ENCODE results near the gene VIPR1.
"Not testable (repeated sequence)": the region's sequence is repeated elsewhere in the genome, so short reads cannot be mapped to it uniquely, and the experiment has no call there.

Gene VIPR1

DNA sequence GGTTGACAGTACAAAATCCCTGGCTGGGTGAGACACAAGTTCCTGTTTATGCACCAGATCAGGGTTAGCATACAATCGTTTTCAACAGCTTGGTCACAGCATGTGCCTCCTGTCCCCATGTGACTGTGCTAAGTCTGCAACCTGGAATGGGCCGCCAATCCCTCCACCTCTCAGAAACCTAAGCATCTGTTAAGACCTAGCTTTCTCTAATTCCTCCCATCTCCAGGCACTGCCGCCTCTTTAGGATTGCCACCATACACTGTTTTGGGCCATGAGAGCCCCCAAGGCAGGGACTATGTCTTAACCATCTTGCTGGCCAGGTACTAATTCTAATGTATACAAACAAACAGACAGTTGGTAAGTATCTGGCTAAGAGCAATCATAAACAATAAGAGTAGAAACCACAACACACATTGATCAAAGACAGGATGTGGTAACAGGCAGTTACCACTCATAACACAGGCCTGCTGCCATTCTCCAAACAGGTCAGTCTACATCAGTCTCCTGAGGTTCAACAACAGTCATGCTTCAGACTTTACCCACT lies 53.7 kb downstream of the VIPR1 start:
- no peaks in the 10 kb centered on the region for H3K9me3 ChIP-seq (ENCODE audit: insufficient read depth, low read length)
- H3K9ac ChIP-seq (ENCODE audit: low read length): no peak overlapping the region
- no peaks in the 10 kb centered on the region for H3F3A ChIP-seq (ENCODE audit: insufficient read depth)
- H3K27ac ChIP-seq (ENCODE audit: low read depth, low read length): no peak overlapping the region
- TF ChIP-seq EZH2phosphoT487 (conservative IDR thresholded peaks at IDR 0.05; ENCODE audit: low read length): no peak
- TF ChIP-seq, protein P1, sequence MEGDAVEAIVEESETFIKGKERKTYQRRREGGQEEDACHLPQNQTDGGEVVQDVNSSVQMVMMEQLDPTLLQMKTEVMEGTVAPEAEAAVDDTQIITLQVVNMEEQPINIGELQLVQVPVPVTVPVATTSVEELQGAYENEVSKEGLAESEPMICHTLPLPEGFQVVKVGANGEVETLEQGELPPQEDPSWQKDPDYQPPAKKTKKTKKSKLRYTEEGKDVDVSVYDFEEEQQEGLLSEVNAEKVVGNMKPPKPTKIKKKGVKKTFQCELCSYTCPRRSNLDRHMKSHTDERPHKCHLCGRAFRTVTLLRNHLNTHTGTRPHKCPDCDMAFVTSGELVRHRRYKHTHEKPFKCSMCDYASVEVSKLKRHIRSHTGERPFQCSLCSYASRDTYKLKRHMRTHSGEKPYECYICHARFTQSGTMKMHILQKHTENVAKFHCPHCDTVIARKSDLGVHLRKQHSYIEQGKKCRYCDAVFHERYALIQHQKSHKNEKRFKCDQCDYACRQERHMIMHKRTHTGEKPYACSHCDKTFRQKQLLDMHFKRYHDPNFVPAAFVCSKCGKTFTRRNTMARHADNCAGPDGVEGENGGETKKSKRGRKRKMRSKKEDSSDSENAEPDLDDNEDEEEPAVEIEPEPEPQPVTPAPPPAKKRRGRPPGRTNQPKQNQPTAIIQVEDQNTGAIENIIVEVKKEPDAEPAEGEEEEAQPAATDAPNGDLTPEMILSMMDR (IDR thresholded peaks at IDR 0.05; ENCODE audit: insufficient read depth, low read length, poor library complexity, severe bottlenecking): no peak
- no peak overlapping the region for H3K4me3 ChIP-seq (ENCODE audit: insufficient read depth, low read length, poor library complexity, severe bottlenecking)
- H2AFZ ChIP-seq (ENCODE audit: low read depth, low read length, severe bottlenecking): no peak overlapping the region
- H3K79me2 ChIP-seq (ENCODE audit: insufficient read depth, low read length): no peaks in the 10 kb centered on the region
- H4K20me1 ChIP-seq (ENCODE audit: low read depth, low read length): no peaks in the 10 kb centered on the region
- H3K4me2 ChIP-seq (ENCODE audit: low read depth, low read length, poor library complexity, severe bottlenecking): no peak overlapping the region
- no peaks in the 10 kb centered on the region for H3K9me2 ChIP-seq (replicated peaks; ENCODE audit: insufficient read depth, low read length)
- H3K36me3 ChIP-seq (ENCODE audit: low read length): peaks cover 10% of the 10 kb centered on the region; the same call in 1 of the 2 replicates
- no peaks in the 10 kb centered on the region for H3K27me3 ChIP-seq (ENCODE audit: low read length)

DNA sequence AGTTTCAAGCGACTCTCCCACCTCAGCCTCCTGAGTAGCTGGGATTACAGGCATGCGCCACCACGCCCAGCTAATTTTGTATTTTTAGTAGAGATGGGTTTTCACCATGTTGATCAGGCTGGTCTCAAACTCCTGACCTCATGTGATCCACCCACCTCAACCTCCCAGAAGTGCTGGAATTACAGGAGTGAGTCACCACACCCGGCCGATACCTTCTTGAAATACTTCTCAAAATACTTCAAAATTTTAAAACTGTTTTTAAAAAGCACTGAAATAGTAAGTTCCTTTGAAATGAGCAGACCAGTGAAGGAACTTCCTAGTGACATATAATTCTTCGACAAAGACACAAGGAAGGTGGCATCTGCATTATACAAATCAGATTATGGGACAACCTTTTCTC lies 54.4 kb downstream of the VIPR1 start:
- H4K20me1 ChIP-seq (ENCODE audit: low read depth, low read length); H2AFZ ChIP-seq (ENCODE audit: low read depth, low read length, severe bottlenecking); H3F3A ChIP-seq (ENCODE audit: insufficient read depth); H3K9me3 ChIP-seq (ENCODE audit: insufficient read depth, low read length); H3K9ac ChIP-seq (ENCODE audit: low read length); H3K36me3 ChIP-seq (ENCODE audit: low read length); H3K27me3 ChIP-seq (ENCODE audit: low read length); H3K9me2 ChIP-seq (replicated peaks; ENCODE audit: insufficient read depth, low read length); H3K4me3 ChIP-seq (ENCODE audit: insufficient read depth, low read length, poor library complexity, severe bottlenecking); H3K27ac ChIP-seq (ENCODE audit: low read depth, low read length); H3K79me2 ChIP-seq (ENCODE audit: insufficient read depth, low read length); H3K4me2 ChIP-seq (ENCODE audit: low read depth, low read length, poor library complexity, severe bottlenecking): not testable (repeated sequence)

DNA sequence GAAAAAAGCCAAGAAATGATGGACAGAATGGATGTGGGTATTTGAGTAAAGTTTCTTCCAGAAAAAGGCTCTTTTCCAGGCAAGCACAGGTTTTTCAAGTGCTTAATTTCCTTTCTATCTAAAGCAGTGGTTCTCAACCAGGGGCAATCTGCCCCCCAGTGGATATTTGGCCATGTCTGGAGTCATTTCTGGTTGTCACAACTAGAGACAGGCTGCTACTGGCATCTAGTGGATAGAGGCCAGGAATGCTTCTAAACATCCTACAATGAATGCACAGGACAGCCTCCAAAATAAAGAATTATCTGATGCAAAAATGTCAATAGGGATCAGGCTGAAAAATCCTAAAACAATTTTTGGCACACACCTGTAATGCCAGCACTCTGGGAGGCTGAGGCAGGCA lies 55.4 kb downstream of the VIPR1 start:
- Histone ChIP-seq H3K9me3 (ENCODE audit: insufficient read depth, low read length) (no peaks in the 10 kb centered on the region), H3K9ac (ENCODE audit: low read length) (no peak overlapping the region), H3K27me3 (ENCODE audit: low read length) (no peaks in the 10 kb centered on the region), H3K4me2 (ENCODE audit: low read depth, low read length, poor library complexity, severe bottlenecking) (no peak overlapping the region), H4K20me1 (ENCODE audit: low read depth, low read length) (no peaks in the 10 kb centered on the region), H3K9me2 (replicated peaks; ENCODE audit: insufficient read depth, low read length) (no peaks in the 10 kb centered on the region), H2AFZ (ENCODE audit: low read depth, low read length, severe bottlenecking) (no peak overlapping the region), H3K79me2 (ENCODE audit: insufficient read depth, low read length) (no peaks in the 10 kb centered on the region), H3K4me3 (ENCODE audit: insufficient read depth, low read length, poor library complexity, severe bottlenecking) (no peak overlapping the region), H3F3A (ENCODE audit: insufficient read depth) (no peaks in the 10 kb centered on the region), H3K27ac (ENCODE audit: low read depth, low read length) (no peak overlapping the region), H3K36me3 (ENCODE audit: low read length) (peaks cover 7% of the 10 kb centered on the region; the same call in 1 of the 2 replicates)
- TF ChIP-seq, protein P1 (IDR thresholded peaks at IDR 0.05; ENCODE audit: insufficient read depth, low read length, poor library complexity, severe bottlenecking): no peak
- no peak for TF ChIP-seq EZH2phosphoT487 (conservative IDR thresholded peaks at IDR 0.05; ENCODE audit: low read length)

DNA sequence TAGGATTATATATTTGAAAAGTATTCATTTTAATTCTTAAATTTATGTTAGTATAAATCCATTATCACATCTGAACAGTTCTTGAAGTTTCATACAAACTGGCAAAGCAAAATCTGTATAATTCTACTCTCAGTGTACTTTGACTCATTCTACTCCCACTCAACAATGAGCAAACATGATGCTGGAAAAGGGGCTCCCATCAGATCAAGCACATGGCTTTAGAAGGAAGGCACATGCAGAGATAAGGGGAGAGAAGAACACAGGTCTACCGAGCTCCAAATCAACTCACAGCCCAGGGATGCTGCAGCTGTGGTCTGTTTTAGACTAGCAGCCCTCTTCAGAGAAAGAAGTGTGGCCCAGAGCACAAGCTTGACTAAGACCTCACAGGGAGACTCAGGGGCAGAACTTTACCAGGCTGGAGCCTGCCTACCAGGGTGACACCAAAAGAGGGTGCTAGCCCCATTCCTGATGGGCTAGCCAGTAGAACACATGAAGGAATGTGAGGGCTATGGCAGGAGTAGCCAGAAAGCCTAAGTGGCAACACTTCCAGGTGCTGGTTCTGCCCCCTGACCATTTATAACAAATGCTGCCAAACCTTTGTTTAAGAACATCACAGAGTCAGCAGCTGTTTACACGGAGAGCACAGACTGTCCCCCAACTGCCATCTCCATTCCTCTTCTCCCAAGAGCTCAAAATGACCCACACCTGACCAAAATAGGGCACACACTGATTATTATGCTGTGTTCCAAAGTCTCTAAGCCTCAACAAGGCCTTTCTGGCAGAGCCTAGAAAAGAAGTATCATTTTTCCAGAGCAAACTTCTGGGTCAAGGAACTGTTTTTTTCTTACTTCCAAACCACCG lies 59.8 kb downstream of the VIPR1 start:
- H3K9ac ChIP-seq (ENCODE audit: low read length): no peak overlapping the region
- no peak overlapping the region for H3K4me3 ChIP-seq (ENCODE audit: insufficient read depth, low read length, poor library complexity, severe bottlenecking)
- H3K9me3 ChIP-seq (ENCODE audit: insufficient read depth, low read length): no peaks in the 10 kb centered on the region
- no peaks in the 10 kb centered on the region for H3K9me2 ChIP-seq (replicated peaks; ENCODE audit: insufficient read depth, low read length)
- no peak overlapping the region for H2AFZ ChIP-seq (ENCODE audit: low read depth, low read length, severe bottlenecking)
- no peaks in the 10 kb centered on the region for H3F3A ChIP-seq (ENCODE audit: insufficient read depth)
- H3K27me3 ChIP-seq (ENCODE audit: low read length): no peaks in the 10 kb centered on the region
- TF ChIP-seq EZH2phosphoT487 (conservative IDR thresholded peaks at IDR 0.05; ENCODE audit: low read length): no peak
- TF ChIP-seq, protein P1 (IDR thresholded peaks at IDR 0.05; ENCODE audit: insufficient read depth, low read length, poor library complexity, severe bottlenecking): no peak
- no peaks in the 10 kb centered on the region for H3K79me2 ChIP-seq (ENCODE audit: insufficient read depth, low read length)
- H3K4me2 ChIP-seq (ENCODE audit: low read depth, low read length, poor library complexity, severe bottlenecking): no peak overlapping the region
- H3K27ac ChIP-seq (ENCODE audit: low read depth, low read length): no peak overlapping the region
- H4K20me1 ChIP-seq (ENCODE audit: low read depth, low read length): no peaks in the 10 kb centered on the region
- H3K36me3 ChIP-seq (ENCODE audit: low read length): no peaks in the 10 kb centered on the region; the same call in 1 of the 2 replicates

Measured in SU-DHL-6 (cell line).